OCI-LY1 (cell line): ENCODE data around the gene AIFM3.

Experiments used
- H2AFZ ChIP-seq: fragments of 200-600 bp; sonication (generic), shearing (Covaris generic); 2 replicates; pipeline ENCODE4 v1.6.0; 2014; ENCODE audit warnings: antibody characterized with exemption, mild to moderate bottlenecking, low read length
- H3F3A ChIP-seq: fragments of 200-600 bp; sonication (generic), shearing (Covaris generic); 2 replicates; pipeline ENCODE4 v1.6.0; 2014; ENCODE audit warnings: mild to moderate bottlenecking, antibody characterized with exemption, low read length, moderate library complexity; ENCODE audit not compliant: insufficient read depth
- H3K27ac ChIP-seq: fragments of 200-600 bp; sonication (generic); 2 replicates; pipeline ENCODE4 v1.5.1; 2014; ENCODE audit warnings: low read length, mixed run types, mild to moderate bottlenecking, low read depth; ENCODE audit not compliant: poor library complexity, severe bottlenecking
- H3K27me3 ChIP-seq: fragments of 200-600 bp; sonication (generic); 2 replicates; pipeline ENCODE4 v1.6.0; 2014; ENCODE audit warnings: antibody characterized with exemption, mild to moderate bottlenecking, low read length, moderate library complexity; ENCODE audit not compliant: insufficient read depth
- H3K36me3 ChIP-seq: fragments of 200-600 bp; sonication (generic); 2 replicates; pipeline ENCODE4 v1.6.1; 2014; ENCODE audit warnings: mild to moderate bottlenecking, antibody characterized with exemption, low read length, moderate library complexity, mixed read lengths; ENCODE audit not compliant: insufficient read depth
- H3K4me1 ChIP-seq: fragments of 200-600 bp; sonication (generic); 2 replicates; pipeline ENCODE4 v1.5.1; 2014; ENCODE audit warnings: mild to moderate bottlenecking, low read length, moderate library complexity; ENCODE audit not compliant: insufficient read depth, severe bottlenecking
- H3K4me2 ChIP-seq: fragments of 200-600 bp; sonication (generic), shearing (Covaris generic); 2 replicates; pipeline ENCODE4 v1.6.1; 2014; ENCODE audit warnings: low read length
- H3K4me3 ChIP-seq: fragments of 200-600 bp; sonication (generic); 2 replicates; pipeline ENCODE4 v1.5.1; 2014; ENCODE audit warnings: low read length, low read depth, mild to moderate bottlenecking, mixed read lengths; ENCODE audit not compliant: poor library complexity, severe bottlenecking
- H3K79me2 ChIP-seq: fragments of 200-600 bp; shearing (Covaris generic); 2 replicates; pipeline ENCODE4 v1.6.1; 2016; ENCODE audit warnings: mixed run types, low read length, mixed read lengths; ENCODE audit not compliant: insufficient read depth
- H3K9ac ChIP-seq: fragments of 200-600 bp; sonication (generic), shearing (Covaris generic); 2 replicates; pipeline ENCODE4 v1.6.1; 2014; ENCODE audit warnings: mild to moderate bottlenecking, low read length, mixed read lengths
- H3K9me2 ChIP-seq: fragments of 200-600 bp; sonication (generic), shearing (Covaris generic); 2 replicates; pipeline ENCODE4 v1.6.1; 2014; ENCODE audit warnings: low read depth, mild to moderate bottlenecking, low read length, mixed read lengths
- H3K9me3 ChIP-seq: fragments of 200-600 bp; shearing (Covaris generic); 2 replicates; pipeline ENCODE4 v1.6.1; 2014; ENCODE audit warnings: low read length, mixed read lengths
- H4K20me1 ChIP-seq: fragments of 200-600 bp; sonication (generic), shearing (Covaris generic); 2 replicates; pipeline ENCODE4 v1.6.0; 2016; ENCODE audit warnings: mild to moderate bottlenecking, low read length; ENCODE audit not compliant: insufficient read depth
- CTCF ChIP-seq: fragments of 200-600 bp; sonication (generic), shearing (Covaris generic); IDR thresholded peaks from 2 replicates; pipeline ENCODE4 v1.5.1; 2017; ENCODE audit warnings: mild to moderate bottlenecking, antibody characterized with exemption, low read length, moderate library complexity, mixed read lengths
- EZH2 ChIP-seq: fragments of 200-600 bp; sonication (generic), shearing (Covaris generic); IDR thresholded peaks from 2 replicates; pipeline ENCODE4 v1.8.0; 2017; ENCODE audit warnings: borderline replicate concordance, mixed run types, mild to moderate bottlenecking, antibody characterized with exemption, low read length, moderate library complexity, mixed read lengths

Gene AIFM3

GRCh38 chr22:20953668-20954500 lies 13.2 kb upstream of the AIFM3 start:
- no peak overlapping the region for H3K4me2 ChIP-seq
- no peaks in the 10 kb centered on the region for H3K79me2 ChIP-seq
- 0 out of 2 replicates have a peak, but pooled peaks cover 4% of the 10 kb centered on the region for H3K27me3 ChIP-seq
- H3K9me3 ChIP-seq, result no peaks in the 10 kb centered on the region
- no peak overlapping the region for H2AFZ ChIP-seq
- no peaks in the 10 kb centered on the region for H3F3A ChIP-seq
- TF ChIP-seq EZH2 (no peak), CTCF (no peak)
- H3K4me1 ChIP-seq, result no peaks in the 10 kb centered on the region
- H3K27ac ChIP-seq, result no peak overlapping the region
- no peak overlapping the region for H3K9ac ChIP-seq
- H3K9me2 ChIP-seq, result no peaks in the 10 kb centered on the region
- H3K4me3 ChIP-seq, result no peak overlapping the region
- H3K36me3 ChIP-seq, result peaks cover 54% of the 10 kb centered on the region
- H4K20me1 ChIP-seq, result peaks cover 5% of the 10 kb centered on the region; the same call in 1 of the 2 replicates

- Histone ChIP-seq H2AFZ (no peak overlapping the region), H3K36me3 (peaks cover 37% of the 10 kb centered on the region), H3K79me2 (no peaks in the 10 kb centered on the region), H3K9me2 (no peaks in the 10 kb centered on the region), H3K27ac (no peak overlapping the region), H3K4me3 (no peak overlapping the region), H3K9ac (no peak overlapping the region), H3K9me3 (no peaks in the 10 kb centered on the region), H3K4me2 (no peak overlapping the region), H3F3A (no peaks in the 10 kb centered on the region), H3K27me3 (0 out of 2 replicates have a peak, but pooled peaks cover 4% of the 10 kb centered on the region), H3K4me1 (no peaks in the 10 kb centered on the region), H4K20me1 (peaks cover 5% of the 10 kb centered on the region; the same call in 1 of the 2 replicates)
- no peak for TF ChIP-seq EZH2
- no peak for TF ChIP-seq CTCF
Observed at GRCh38 chr22:20955548-20955947, 11.5 kb upstream of the AIFM3 start.

GRCh38 chr22:20956258-20957101 lies 10.6 kb upstream of the AIFM3 start:
- Histone ChIP-seq H3F3A (no peaks in the 10 kb centered on the region), H2AFZ (no peak overlapping the region), H3K9me2 (no peaks in the 10 kb centered on the region), H3K36me3 (peaks cover 28% of the 10 kb centered on the region), H3K4me3 (no peak overlapping the region), H4K20me1 (peaks cover 5% of the 10 kb centered on the region; the same call in 1 of the 2 replicates), H3K79me2 (no peaks in the 10 kb centered on the region), H3K4me1 (no peaks in the 10 kb centered on the region), H3K27ac (no peak overlapping the region), H3K9ac (no peak overlapping the region), H3K27me3 (0 out of 2 replicates have a peak, but pooled peaks cover 4% of the 10 kb centered on the region), H3K4me2 (no peak overlapping the region), H3K9me3 (no peaks in the 10 kb centered on the region)
- TF ChIP-seq CTCF, result no peak
- no peak for TF ChIP-seq EZH2
